GM12864 (cell line): ENCODE results near the gene NXPE3.

Experiments
- DNase-seq: peaks from one replicate; pipeline ENCODE4 v3.0.0-alpha.2; 2011; ENCODE audit warnings: low read depth
- H3K4me3 ChIP-seq: 2 replicates; pipeline ENCODE4 v1.5.1; 2011; ENCODE audit warnings: mild to moderate bottlenecking, low read depth, low read length, control low read depth
- CTCF ChIP-seq: IDR thresholded peaks from 2 replicates; pipeline ENCODE4 v1.5.1; 2011; ENCODE audit warnings: low read depth, mild to moderate bottlenecking, moderate library complexity, low read length, control low read depth, inconsistent platforms; ENCODE audit errors: missing control alignments

NXPE3 gene

GRCh38 chr3:101852983-101853840 lies 74.2 kb downstream of the NXPE3 start:
- DNase-seq, result no peak
- no peak overlapping the region for H3K4me3 ChIP-seq
- TF ChIP-seq CTCF, result no peak

DNA sequence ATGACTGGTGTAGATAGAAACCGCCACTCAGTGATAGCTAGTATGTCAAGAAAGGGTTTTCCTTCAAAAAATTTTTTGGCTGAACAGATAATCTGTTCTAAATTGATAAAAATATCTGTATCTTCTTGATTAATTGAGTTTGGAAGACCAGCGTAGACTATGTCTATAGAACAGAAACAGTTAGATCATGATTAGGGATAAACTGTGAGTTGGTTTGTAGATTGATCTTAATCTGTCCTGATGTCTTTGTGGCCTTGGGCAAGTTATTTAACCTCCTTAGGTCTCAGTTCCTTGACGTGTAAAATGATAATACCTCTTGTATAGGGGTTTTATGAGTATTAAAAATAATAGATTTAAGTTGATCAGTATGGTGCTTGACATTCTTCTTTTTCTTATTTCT lies 75.0 kb downstream of the NXPE3 start:
- no peak for TF ChIP-seq CTCF
- H3K4me3 ChIP-seq, result no peak overlapping the region
- no peak for DNase-seq

- H3K4me3 ChIP-seq, result no peak overlapping the region
- TF ChIP-seq CTCF, result no peak
Measured at GRCh38 chr3:101854608-101855304, 75.7 kb downstream of the NXPE3 start.

GRCh38 chr3:101857301-101857741 lies 78.3 kb downstream of the NXPE3 start:
- no peak for DNase-seq
- no peak overlapping the region for H3K4me3 ChIP-seq
- TF ChIP-seq CTCF, result no peak

More at GRCh38 chr3:101854608-101855304, 75.7 kb downstream of the NXPE3 start:
- no peak for DNase-seq

- no peak for DNase-seq
- H3K4me3 ChIP-seq, result no peak overlapping the region
- TF ChIP-seq CTCF, result no peak
Measured at GRCh38 chr3:101858464-101859030, 79.5 kb downstream of the NXPE3 start.

DNA sequence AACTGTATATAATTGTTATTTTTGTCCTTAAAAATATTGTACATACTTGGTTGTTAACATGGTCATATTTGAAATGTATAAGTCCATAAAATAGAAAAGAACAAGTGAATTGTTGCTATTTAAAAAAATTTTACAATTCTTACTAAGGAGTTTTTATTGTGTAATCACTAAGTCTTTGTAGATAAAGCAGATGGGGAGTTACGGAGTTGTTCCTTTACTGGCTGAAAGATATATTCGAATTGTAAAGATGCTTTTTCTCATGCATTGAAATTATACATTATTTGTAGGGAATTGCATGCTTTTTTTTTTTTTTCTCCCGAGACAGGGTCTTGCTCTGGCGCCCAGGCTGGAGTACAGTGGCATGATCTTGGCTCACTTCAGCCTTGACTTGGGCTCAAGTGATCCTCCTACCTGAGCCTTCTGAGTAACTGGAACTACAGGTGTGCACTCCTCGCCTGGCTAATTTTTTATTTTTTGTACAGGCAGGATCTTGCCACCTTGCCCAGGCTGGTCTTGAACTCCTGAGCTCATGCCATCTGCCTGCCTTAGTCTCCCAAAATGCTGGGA lies 81.0 kb downstream of the NXPE3 start:
- no peak for TF ChIP-seq CTCF
- H3K4me3 ChIP-seq, result no peak overlapping the region
- no peak for DNase-seq
